ENCODE data around the gene TYMP. TPM values are rescaled to one million over a fixed set of nuclear protein-coding genes. Genes with fewer than 3 reads are reported as not detected.

TYMP gene
- total RNA-seq, 1 experiment from 2014 or later, result 56.0 TPM

GRCh38 chr22:50562523-50563412 lies 33.0 kb upstream of the TYMP start, which contains the start of gene SYCE3:
Gene SYCE3 (minus strand): TSS chr22:50562919. CDS start chr22:50556405, 6,514 bp downstream.
- DNase-seq (ENCODE audit: low read depth, low spot score), result peak; percentile 66
- peak within 1 kb of the TSS; percentile 66; the same call in 1 of the 2 replicates for H3K27ac ChIP-seq (ENCODE audit: low read length)
- TSS peak; percentile 94 for BruUV-seq (replicated peaks)
- TF ChIP-seq CTCF (IDR thresholded peaks at IDR 0.05), result peak; percentile 92
- TF ChIP-seq SIN3A (IDR thresholded peaks at IDR 0.05; ENCODE audit: borderline replicate concordance, insufficient read depth, low read depth, low read length), result no peak
- peak; percentile 54 for TF ChIP-seq POLR2AphosphoS5 (IDR thresholded peaks at IDR 0.05; ENCODE audit: low read depth, low read length)
- TF ChIP-seq TCF7L2 (IDR thresholded peaks at IDR 0.05; ENCODE audit: low read depth, low read length), result no peak
- H3K4me3 ChIP-seq (ENCODE audit: low read depth in 2 of 2, low read length in 2 of 2), result peak within 1 kb of the TSS; percentile 67 to 82
- in situ Hi-C loops (cut with HindIII; ENCODE audit: low pct_unique_long_range_greater_than_20kb, low sequenced_read_pairs) (no loop called here), intact Hi-C loops (cut with micrococcal nuclease; ENCODE audit: unreplicated experiment) (no loop called here)
- ChIA-PET CTCF (interaction anchor here (0.6 to 0.9 kb wide), 4 partner anchors 13 to 66 kb away, joined by 3 to 5 read pairs (median 3); partner anchors contain the start of gene ARSA), POLR2A (no interaction called here)
- H3K36me3 ChIP-seq (ENCODE audit: control insufficient read depth, insufficient read depth, low read length), result no peaks in the 10 kb centered on the region
- ATAC-seq, result peak; percentile 98
- no peaks in the 10 kb centered on the region for H3K9me3 ChIP-seq (ENCODE audit: control insufficient read depth, insufficient read depth, low read depth, low read length)
- H3K27me3 ChIP-seq (ENCODE audit: control insufficient read depth, insufficient read depth, low read length), result no peaks in the 10 kb centered on the region
- 0 out of 2 replicates have a peak, but pooled peaks cover 4% of the 10 kb centered on the region for H3K4me1 ChIP-seq (ENCODE audit: control insufficient read depth, insufficient read depth, low read length)

- Histone ChIP-seq H3K27ac (ENCODE audit: low read length) (no peak overlapping the region), H3K36me3 (ENCODE audit: control insufficient read depth, insufficient read depth, low read length) (no peaks in the 10 kb centered on the region), H3K4me3 (ENCODE audit: low read depth in 2 of 2, low read length in 2 of 2) (no peak overlapping the region), H3K9me3 (ENCODE audit: control insufficient read depth, insufficient read depth, low read depth, low read length) (no peaks in the 10 kb centered on the region), H3K4me1 (ENCODE audit: control insufficient read depth, insufficient read depth, low read length) (0 out of 2 replicates have a peak, but pooled peaks cover 4% of the 10 kb centered on the region), H3K27me3 (ENCODE audit: control insufficient read depth, insufficient read depth, low read length) (no peaks in the 10 kb centered on the region)
- intact Hi-C loops (cut with micrococcal nuclease; ENCODE audit: unreplicated experiment) (no loop called here), in situ Hi-C loops (cut with HindIII; ENCODE audit: low pct_unique_long_range_greater_than_20kb, low sequenced_read_pairs) (no loop called here)
- no TSS peak for BruUV-seq (replicated peaks)
- DNase-seq (ENCODE audit: low read depth, low spot score), result no peak
- CTCF ChIA-PET, result no interaction called here
- ATAC-seq, result no peak
- TF ChIP-seq CTCF (IDR thresholded peaks at IDR 0.05) (no peak), TCF7L2 (IDR thresholded peaks at IDR 0.05; ENCODE audit: low read depth, low read length) (no peak), POLR2AphosphoS5 (IDR thresholded peaks at IDR 0.05; ENCODE audit: low read depth, low read length) (no peak), SIN3A (IDR thresholded peaks at IDR 0.05; ENCODE audit: borderline replicate concordance, insufficient read depth, low read depth, low read length) (no peak), REST (IDR thresholded peaks at IDR 0.05; ENCODE audit: insufficient read depth in 1 of 2, low read depth in 2 of 2, low read length in 1 of 2) (no peak)
- POLR2A ChIA-PET, result interaction anchor here (0.5 kb wide), 1 partner anchor 53 kb away, joined by 5 read pairs; no protein-coding TSS in a partner anchor
Measured at GRCh38 chr22:50561401-50562358, 31.9 kb upstream of the TYMP start.
